Lower leg skin (tissue), 3 donors: Measurements from ENCODE around the gene GPR137C.
"Not testable (repeated sequence)": the region's sequence is repeated elsewhere in the genome, so short reads cannot be mapped to it uniquely, and the experiment has no call there.

Source experiments
- CTCF ChIP-seq, 3 donors: fragments of 450-650 bp; IDR thresholded peaks; one replicate each; pipeline ENCODE4 v1.5.1; 2016; ENCODE audit warnings: antibody characterized with exemption in 3 of 3, mild to moderate bottlenecking in 3 of 3, moderate library complexity in 2 of 3
- POLR2A ChIP-seq, 2 donors: fragments of 450-650 bp; IDR thresholded peaks; one replicate each; pipeline ENCODE4 v1.6.1; 2016 to 2017; ENCODE audit warnings: antibody characterized with exemption in 2 of 2, mild to moderate bottlenecking in 1 of 2, moderate library complexity in 1 of 2

GRCh38 chr14:52568454-52568853, 15.8 kb downstream of the GPR137C start:
- not testable (repeated sequence) for TF ChIP-seq CTCF, POLR2A (IDR thresholded peaks at IDR 0.05)
